PC-9 (cell line): ENCODE data around the gene KCNJ11. TPM values are rescaled to one million over a fixed set of nuclear protein-coding genes. Genes with fewer than 3 reads are reported as not detected.

Source experiments
- BruUV-seq: library from RNA; stranded (reverse); fragments of 400-500 nt; replicated peaks from 2 replicates; lab custom pipeline; 2021; lab: Mats Ljungman, UMichigan
- CTCF ChIA-PET: fragments of 300-600 bp; sonication (Branson Sonifier 250); formaldehyde crosslinking; loops from one replicate; lab custom pipeline; 2022; ENCODE audit warnings: antibody characterized with exemption; lab: Charles Lee
- POLR2A ChIA-PET: fragments of 300-600 bp; sonication (Branson Sonifier 250); formaldehyde crosslinking; loops from one replicate; lab custom pipeline; 2022; ENCODE audit warnings: antibody characterized with exemption; ENCODE audit not compliant: unreplicated experiment; lab: Charles Lee
- DNase-seq, 2 experiments: peaks; one replicate each; pipeline versions ENCODE4 v3.0.0 to v3.0.0-alpha.2; 2015 to 2022; ENCODE audit warnings: mixed read lengths in 1 of 2
- H2AFZ ChIP-seq: fragments of 200-600 bp; sonication (generic); 2 replicates; pipeline ENCODE4 v1.8.1; 2017; ENCODE audit warnings: antibody characterized with exemption
- H3F3A ChIP-seq: fragments of 200-600 bp; sonication (generic); 2 replicates; pipeline ENCODE4 v1.8.1; 2017; ENCODE audit warnings: antibody characterized with exemption, mild to moderate bottlenecking, low read depth; ENCODE audit not compliant: insufficient read depth
- H3K27ac ChIP-seq: fragments of 200-600 bp; sonication (generic); 2 replicates; pipeline ENCODE4 v1.6.1; 2016; ENCODE audit warnings: mixed run types
- H3K27me3 ChIP-seq: fragments of 200-600 bp; sonication (generic); 2 replicates; pipeline ENCODE4 v1.6.1; 2016; ENCODE audit warnings: low read depth, mixed run types; ENCODE audit not compliant: insufficient read depth
- H3K36me3 ChIP-seq: fragments of 200-600 bp; sonication (generic); 2 replicates; pipeline ENCODE4 v1.6.1; 2016; ENCODE audit warnings: low read depth, mixed run types
- H3K4me1 ChIP-seq: fragments of 200-600 bp; sonication (generic); replicated peaks from 2 replicates; pipeline ENCODE4 v1.6.1; 2016; ENCODE audit warnings: mixed run types; ENCODE audit not compliant: insufficient read depth
- H3K4me2 ChIP-seq: fragments of 200-600 bp; sonication (generic); 2 replicates; pipeline ENCODE4 v1.6.1; 2017; ENCODE audit warnings: mixed run types
- H3K4me3 ChIP-seq: fragments of 200-600 bp; sonication (generic); 2 replicates; pipeline ENCODE4 v1.6.1; 2016; ENCODE audit warnings: mixed run types
- H3K79me2 ChIP-seq: fragments of 200-600 bp; sonication (generic); 2 replicates; pipeline ENCODE4 v1.6.1; 2017; ENCODE audit warnings: low read depth, mixed run types
- H3K9me2 ChIP-seq: fragments of 200-600 bp; sonication (generic); 2 replicates; pipeline ENCODE4 v1.8.1; 2017; ENCODE audit warnings: mild to moderate bottlenecking; ENCODE audit not compliant: insufficient read depth
- H3K9me3 ChIP-seq: fragments of 200-600 bp; sonication (generic); 2 replicates; pipeline ENCODE4 v1.8.1; 2016; ENCODE audit warnings: low read depth; ENCODE audit not compliant: insufficient read depth
- H4K20me1 ChIP-seq: fragments of 200-600 bp; sonication (generic); 2 replicates; pipeline ENCODE4 v1.8.1; 2017; ENCODE audit not compliant: insufficient read depth
- CTCF ChIP-seq: fragments of 200-600 bp; sonication (generic); conservative IDR thresholded peaks from 2 replicates; pipeline ENCODE4 v1.6.1; 2017; ENCODE audit warnings: mixed run types, antibody characterized with exemption, mild to moderate bottlenecking, moderate library complexity
- EZH2 ChIP-seq: fragments of 200-600 bp; sonication (generic); IDR thresholded peaks from 2 replicates; pipeline ENCODE4 v1.8.0; 2017; ENCODE audit warnings: antibody characterized with exemption, low read depth
- intact Hi-C: fragments of 100-400 bp; cut with micrococcal nuclease; formaldehyde crosslinking; loops from one replicate; pipeline ENCODE4 v1.10.0; 2022; ENCODE audit not compliant: unreplicated experiment
- total RNA-seq: library from RNA; stranded (reverse); gene quantifications from 2 replicates; pipeline ENCODE4 v1.2.3, GENCODE V29; 2021

The KCNJ11 gene
- total RNA-seq, 1 experiment from 2014 or later, result 0.26 TPM

- POLR2A ChIA-PET, result no interaction called here
- intact Hi-C loops, result no loop called here
- H3K27me3 ChIP-seq, result peaks cover 69% of the 10 kb centered on the region
- no peaks in the 10 kb centered on the region for H3K4me1 ChIP-seq
- no peaks in the 10 kb centered on the region for H3K79me2 ChIP-seq
- TF ChIP-seq CTCF, result no peak
- TF ChIP-seq EZH2, result no peak
- H2AFZ ChIP-seq, result no peak overlapping the region
- H4K20me1 ChIP-seq, result no peaks in the 10 kb centered on the region
- H3F3A ChIP-seq, result no peaks in the 10 kb centered on the region
- CTCF ChIA-PET, result no interaction called here
- no peak overlapping the region for H3K27ac ChIP-seq
- no peak overlapping the region for H3K4me2 ChIP-seq
- no peaks in the 10 kb centered on the region for H3K36me3 ChIP-seq
- no peak for DNase-seq
- H3K9me3 ChIP-seq, result no peaks in the 10 kb centered on the region
- BruUV-seq, result no TSS peak
- H3K4me3 ChIP-seq, result no peak overlapping the region
- H3K9me2 ChIP-seq, result no peaks in the 10 kb centered on the region
These were observed 23.0 kb upstream of the KCNJ11 start for GRCh38 chr11:17411418-17411817.

DNA sequence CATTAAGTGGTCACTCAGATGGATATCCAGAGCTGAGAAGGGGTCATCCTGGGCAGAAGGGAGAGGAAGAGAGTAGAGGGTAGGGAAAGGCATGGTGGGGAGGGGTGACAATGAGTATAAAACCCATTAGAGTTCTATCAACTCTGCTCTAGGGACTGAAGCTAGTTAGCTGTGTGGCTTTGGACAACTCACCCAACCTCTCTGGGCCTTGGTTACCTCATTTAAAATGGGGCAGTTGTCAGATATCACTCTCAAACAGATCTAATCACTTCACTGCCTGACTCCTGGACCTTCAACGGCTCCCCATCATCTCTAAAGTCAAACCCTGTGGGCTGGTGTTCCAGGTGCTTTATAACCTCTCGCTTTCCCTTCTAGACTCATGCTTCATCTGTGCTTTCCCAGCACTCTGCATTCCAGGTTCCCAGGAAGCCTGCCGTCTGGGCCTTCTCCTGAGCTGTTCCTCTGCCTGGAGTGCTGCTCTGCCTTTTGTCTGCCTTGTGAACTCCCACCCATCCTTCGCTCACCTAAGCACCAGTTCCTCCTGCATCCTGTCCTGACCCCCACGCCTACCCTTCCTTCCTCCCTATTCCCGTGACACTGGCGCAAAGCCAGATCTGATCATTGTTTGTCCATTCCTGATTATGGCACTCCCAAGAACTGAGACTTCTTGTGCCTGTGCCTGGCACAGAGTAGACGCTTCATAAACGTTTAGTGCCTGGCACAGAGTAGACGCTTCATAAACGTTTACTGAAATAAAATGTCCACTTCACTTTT, 22.3 kb upstream of the KCNJ11 start:
- no TSS peak for BruUV-seq

GRCh38 chr11:17408641-17409040, 20.2 kb upstream of the KCNJ11 start:
- ChIA-PET POLR2A (no interaction called here), CTCF (interaction anchor here (0.7 kb wide), 1 partner anchor 1353 kb away, joined by 4 read pairs; no protein-coding TSS in a partner anchor)
- H3K36me3 ChIP-seq, result no peaks in the 10 kb centered on the region

More for the DNA sequence above, 22.3 kb upstream of the KCNJ11 start:
- Histone ChIP-seq H3K27me3 (peaks cover 62% of the 10 kb centered on the region), H3K9me2 (no peaks in the 10 kb centered on the region), H2AFZ (no peak overlapping the region), H3K4me3 (no peak overlapping the region), H3F3A (no peaks in the 10 kb centered on the region), H3K27ac (no peak overlapping the region), H3K4me2 (no peak overlapping the region), H3K9me3 (no peaks in the 10 kb centered on the region), H3K36me3 (no peaks in the 10 kb centered on the region), H3K4me1 (no peaks in the 10 kb centered on the region), H4K20me1 (no peaks in the 10 kb centered on the region), H3K79me2 (no peaks in the 10 kb centered on the region)
- DNase-seq, result no peak
- intact Hi-C loops, result no loop called here
- TF ChIP-seq EZH2, result no peak
- POLR2A ChIA-PET, result no interaction called here
- CTCF ChIA-PET, result no interaction called here

More at GRCh38 chr11:17408641-17409040, 20.2 kb upstream of the KCNJ11 start:
- no peaks in the 10 kb centered on the region for H3K9me3 ChIP-seq
- intact Hi-C loops, result no loop called here
- no peak overlapping the region for H2AFZ ChIP-seq
- H3K27ac ChIP-seq, result no peak overlapping the region
- H3K27me3 ChIP-seq, result peaks cover 42% of the 10 kb centered on the region; the same call in 1 of the 2 replicates
- no peak for DNase-seq
- H3K79me2 ChIP-seq, result no peaks in the 10 kb centered on the region
- BruUV-seq, result no TSS peak
- no peaks in the 10 kb centered on the region for H4K20me1 ChIP-seq
- no peak overlapping the region for H3K4me3 ChIP-seq
- H3K4me1 ChIP-seq, result peaks cover 5% of the 10 kb centered on the region
- H3K9me2 ChIP-seq, result no peaks in the 10 kb centered on the region
- H3F3A ChIP-seq, result no peaks in the 10 kb centered on the region
- no peak overlapping the region for H3K4me2 ChIP-seq
- TF ChIP-seq EZH2, result no peak
- TF ChIP-seq CTCF, result no peak
